Upper lobe of left lung (tissue), 6 donors: ENCODE measurements around the gene SLC6A13. TPM values are rescaled to one million over a fixed set of nuclear protein-coding genes. Genes with fewer than 3 reads are reported as not detected.
A peak's percentile ranks its signal among the peaks of the same experiment; 100 is the strongest.

Source experiments
- ATAC-seq, 2 donors: fragments of 200-7000 bp; cut with Tn5 transposase; one replicate each; pipeline ENCODE4 v1.9.1; 2022; ENCODE audit warnings: mild to moderate bottlenecking in 2 of 2, moderate library complexity in 2 of 2; ENCODE audit not compliant: low FRiP score in 2 of 2
- DNase-seq, 2 donors: peaks; one replicate each; pipeline ENCODE4 v3.0.0-alpha.2; 2019 to 2020
- H3K27ac ChIP-seq, 4 donors: fragments of 200-600 bp; sonication (generic); one replicate each; pipeline ENCODE4 v1.5.1; 2016 to 2019
- H3K27me3 ChIP-seq, 4 donors: fragments of 200-600 bp; sonication (generic); one replicate each; pipeline ENCODE4 v1.5.1; 2017 to 2019
- H3K36me3 ChIP-seq, 4 donors: fragments of 200-600 bp; sonication (generic); one replicate each; pipeline ENCODE4 v1.5.1; 2016 to 2019
- H3K4me1 ChIP-seq, 4 donors: fragments of 200-600 bp; sonication (generic); one replicate each; pipeline ENCODE4 v1.5.1; 2018 to 2019
- H3K4me3 ChIP-seq, 4 donors: fragments of 200-600 bp; sonication (generic); one replicate each; pipeline ENCODE4 v1.5.1; 2017 to 2019; ENCODE audit warnings: mild to moderate bottlenecking in 2 of 4, moderate library complexity in 1 of 4
- H3K9me3 ChIP-seq, 4 donors: fragments of 200-600 bp; sonication (generic); one replicate each; pipeline ENCODE4 v1.5.1; 2018 to 2019
- CTCF ChIP-seq, 6 experiments: fragments of 450-650 bp in 4 of 6; fragments of 200-600 bp in 2 of 6; sonication (generic) in 2 of 6; IDR thresholded peaks; one replicate each; pipeline ENCODE4 v1.5.1; 2016 to 2019; ENCODE audit warnings: antibody characterized with exemption in 6 of 6
- EP300 ChIP-seq, 4 donors: sonication (generic); formaldehyde crosslinking; IDR thresholded peaks; one replicate each; pipeline ENCODE4 v1.5.1; 2017; ENCODE audit warnings: antibody characterized with exemption in 4 of 4, control low read depth in 2 of 4
- POLR2A ChIP-seq, 4 donors: fragments of 450-650 bp; IDR thresholded peaks; one replicate each; pipeline ENCODE4 v1.5.1; 2016 to 2017; ENCODE audit warnings: antibody characterized with exemption in 4 of 4, mild to moderate bottlenecking in 2 of 4
- POLR2AphosphoS5 ChIP-seq, 2 donors: sonication (generic); formaldehyde crosslinking; IDR thresholded peaks; one replicate each; pipeline ENCODE4 v1.5.1; 2017; ENCODE audit warnings: antibody characterized with exemption in 2 of 2
- WGBS, 2 donors: methylation state at CpG; one replicate each; pipeline ENCODE4 v1.1.5; 2017 to 2018; 5-methylcytosine and 5-hydroxymethylcytosine counted together
- total RNA-seq, 6 donors: library from RNA; depleted of rRNA in 4 of 6; stranded (reverse); fragments of >200 nt in 4 of 6; gene quantifications; one replicate each; pipeline versions ENCODE4 v1.1.0 to v1.2.1, GENCODE V29; 2016 to 2021
- donor health status: DM: no; HTN: no; CAD: no; lungs with moderate emphysema.
- donor health status: DM: no; HTN: yes; CAD: no; lungs with severe emphysema.

Gene SLC6A13
- total RNA-seq, 6 donors from 2014 or later: 1.6 to 2.3 (median 2.0) TPM; not detected in 1

DNA sequence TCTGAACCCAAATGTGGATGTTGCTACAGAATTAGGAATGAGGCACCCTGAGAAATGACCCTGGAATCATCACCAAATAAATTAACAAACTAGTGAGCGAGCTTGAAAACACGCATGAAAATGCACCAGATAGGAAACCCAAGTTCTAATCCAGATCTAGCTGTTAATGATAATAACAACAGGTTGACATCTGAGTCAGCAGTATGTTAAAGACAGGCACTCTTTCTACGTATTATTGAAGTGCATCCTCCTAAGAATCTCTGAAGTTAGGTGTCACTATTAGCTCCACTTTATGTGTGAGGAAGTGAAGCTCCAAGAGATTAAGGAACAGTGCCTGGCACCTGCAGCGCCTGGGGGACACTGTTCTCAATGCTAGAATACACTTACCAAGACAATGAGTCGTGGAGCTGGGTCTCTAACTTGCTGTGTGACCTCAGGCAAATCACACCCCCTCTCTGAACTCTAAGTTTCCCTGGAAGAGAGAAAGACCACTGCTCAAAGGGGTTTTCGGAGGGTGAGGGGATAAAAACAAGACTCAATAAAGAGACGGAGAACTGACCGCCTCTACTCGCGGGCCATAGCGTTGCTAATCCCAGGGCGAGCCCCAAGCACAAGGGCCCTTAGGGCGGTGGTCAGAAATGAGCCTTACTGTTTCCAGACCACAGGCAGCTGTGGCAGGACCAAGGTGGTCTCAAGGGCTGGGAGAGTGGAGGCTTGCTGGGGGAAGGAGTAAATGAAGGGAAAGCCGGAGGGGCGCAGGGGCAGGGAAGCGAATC is 50.8 kb downstream of the SLC6A13 start:
- no peaks in the 10 kb centered on the region for H3K27me3 ChIP-seq
- peak overlapping the region in 1 of 4 donors; percentile 72 for H3K27ac ChIP-seq
- H3K4me3 ChIP-seq: peak overlapping the region in 1 of 4 donors; percentile 34
- H3K4me1 ChIP-seq: peaks cover 12 to 23% (median 16%) of the 10 kb centered on the region in 4 donors
- ATAC-seq (no peak), DNase-seq (no peak)
- WGBS, 2 donors: 83 to 85% methylated on average over 16 of the region's 16 CpGs
- no peaks in the 10 kb centered on the region for H3K9me3 ChIP-seq
- no peaks in the 10 kb centered on the region for H3K36me3 ChIP-seq
- TF ChIP-seq EP300 (IDR thresholded peaks at IDR 0.05) (no peak), POLR2A (IDR thresholded peaks at IDR 0.05) (no peak), POLR2AphosphoS5 (IDR thresholded peaks at IDR 0.05) (no peak), CTCF (IDR thresholded peaks at IDR 0.05) (no peak)

DNA sequence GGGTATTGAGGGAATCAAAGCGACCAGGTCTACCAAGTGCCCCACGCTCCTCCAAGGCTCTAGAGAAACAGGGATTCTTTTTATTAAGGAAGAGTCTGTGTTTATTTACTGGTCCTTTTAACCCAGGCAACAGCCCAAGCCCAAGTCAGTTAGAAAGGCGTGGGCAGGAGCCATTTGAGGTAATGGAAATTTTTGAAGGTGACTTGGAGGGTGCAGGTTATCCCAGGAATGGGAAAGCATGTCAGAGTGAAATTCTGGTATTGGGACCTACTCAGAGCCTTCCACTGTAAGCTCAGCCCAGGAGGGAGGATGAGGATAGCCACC is 51.5 kb downstream of the SLC6A13 start:
- Histone ChIP-seq H3K4me1 (peaks cover 12 to 23% (median 16%) of the 10 kb centered on the region in 4 donors), H3K36me3 (no peaks in the 10 kb centered on the region), H3K27me3 (no peaks in the 10 kb centered on the region), H3K9me3 (no peaks in the 10 kb centered on the region), H3K4me3 (no peak overlapping the region), H3K27ac (no peak overlapping the region)
- TF ChIP-seq EP300 (IDR thresholded peaks at IDR 0.05) (no peak), CTCF (IDR thresholded peaks at IDR 0.05) (no peak), POLR2AphosphoS5 (IDR thresholded peaks at IDR 0.05) (no peak), POLR2A (IDR thresholded peaks at IDR 0.05) (no peak)
- no peak for ATAC-seq
- no peak for DNase-seq
- WGBS, 2 donors: 72 to 87% methylated on average over 3 of the region's 3 CpGs

DNA sequence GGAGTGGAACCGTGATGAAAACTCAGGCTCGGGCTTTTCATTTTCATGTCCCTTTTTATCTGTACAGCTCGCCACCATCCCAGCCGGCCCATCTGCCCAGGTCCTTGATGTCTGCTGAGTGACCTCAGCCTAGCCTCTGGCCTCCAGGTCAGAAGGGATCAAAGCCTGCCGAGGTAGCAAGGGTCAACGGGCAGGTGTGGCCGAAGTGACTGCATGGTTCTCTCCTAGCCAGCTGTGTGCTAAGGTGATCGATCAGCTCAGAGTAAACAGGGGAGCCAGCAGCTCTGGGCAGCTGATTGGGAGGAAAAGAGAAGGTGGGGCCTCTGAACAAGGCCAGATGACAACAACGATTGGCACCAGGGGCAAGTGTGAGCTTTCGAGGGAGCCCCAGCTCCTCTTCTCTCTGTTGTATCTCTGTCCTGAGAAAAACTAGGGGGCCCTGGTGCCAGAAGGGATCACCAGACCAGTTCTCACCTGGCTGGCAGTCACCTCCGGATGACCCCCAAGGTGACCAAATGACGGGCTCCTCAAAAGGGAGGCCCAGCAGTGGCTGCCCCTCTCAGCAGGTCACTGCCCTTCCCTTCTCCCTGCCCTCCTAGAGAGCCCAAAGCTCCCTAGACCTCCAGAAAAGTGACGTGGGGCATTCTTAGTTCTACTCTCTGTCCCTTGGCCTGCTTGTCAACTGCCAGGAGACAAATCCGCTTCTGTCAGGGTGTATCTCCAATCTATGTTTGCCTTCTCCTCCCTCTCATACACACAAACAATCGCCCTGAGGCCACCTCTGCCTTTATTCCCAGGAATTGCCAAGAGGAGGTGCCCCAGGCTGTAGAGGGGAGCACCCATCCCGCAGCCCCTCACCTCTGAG is 52.1 kb downstream of the SLC6A13 start:
- Histone ChIP-seq H3K27ac (no peak overlapping the region), H3K4me1 (peaks cover 12 to 23% (median 16%) of the 10 kb centered on the region in 4 donors), H3K36me3 (no peaks in the 10 kb centered on the region), H3K9me3 (no peaks in the 10 kb centered on the region), H3K4me3 (no peak overlapping the region), H3K27me3 (no peaks in the 10 kb centered on the region)
- TF ChIP-seq CTCF (IDR thresholded peaks at IDR 0.05): no peak
- no peak for TF ChIP-seq EP300 (IDR thresholded peaks at IDR 0.05)
- no peak for TF ChIP-seq POLR2A (IDR thresholded peaks at IDR 0.05)
- no peak for TF ChIP-seq POLR2AphosphoS5 (IDR thresholded peaks at IDR 0.05)
- no peak for DNase-seq
- WGBS, 2 donors: 78% methylated on average over 11 to 16 of the region's 16 CpGs
- ATAC-seq: no peak

- TF ChIP-seq POLR2A (IDR thresholded peaks at IDR 0.05) (no peak), EP300 (IDR thresholded peaks at IDR 0.05) (no peak), POLR2AphosphoS5 (IDR thresholded peaks at IDR 0.05) (no peak), CTCF (IDR thresholded peaks at IDR 0.05) (no peak)
- 92 to 94% methylated on average over 12 of the region's 12 CpGs for WGBS, 2 donors
- no peaks in the 10 kb centered on the region for H3K36me3 ChIP-seq
- ATAC-seq: no peak
- peaks cover 12 to 25% (median 16%) of the 10 kb centered on the region in 4 donors for H3K4me1 ChIP-seq
- no peak overlapping the region for H3K27ac ChIP-seq
- DNase-seq: no peak
- H3K27me3 ChIP-seq: no peaks in the 10 kb centered on the region
- H3K4me3 ChIP-seq: no peak overlapping the region
- no peaks in the 10 kb centered on the region for H3K9me3 ChIP-seq
Observed at GRCh38 chr12:209851-210250, 52.8 kb downstream of the SLC6A13 start.
